Thoracic aorta (tissue), 2 donors: ENCODE results near the gene FCRL5. TPM values are rescaled to one million over a fixed set of nuclear protein-coding genes. Genes with fewer than 3 reads are reported as not detected.

Experiments used
- ATAC-seq: fragments of 150-250 bp; one replicate; pipeline ENCODE4 v1.8.0; 2017; ENCODE audit warnings: low read depth; ENCODE audit not compliant: insufficient number of reproducible peaks, low FRiP score
- DNase-seq: peaks from one replicate; pipeline ENCODE4 v3.0.0-alpha.2; 2020; ENCODE audit warnings: low spot score
- H3K27ac ChIP-seq, 2 donors: fragments of 200-600 bp; sonication (generic); 1 replicate in 1 of 2; 2 replicates in 1 of 2; pipeline ENCODE4 v1.5.1; 2016; ENCODE audit warnings: mild to moderate bottlenecking in 2 of 2, moderate library complexity in 2 of 2
- H3K27me3 ChIP-seq: fragments of 200-600 bp; sonication (generic); replicated peaks from 2 replicates; pipeline ENCODE4 v1.6.0; 2016; ENCODE audit warnings: mild to moderate bottlenecking; ENCODE audit not compliant: insufficient read depth
- H3K36me3 ChIP-seq: fragments of 200-600 bp; sonication (generic); one replicate; pipeline ENCODE4 v1.5.1; 2016
- H3K4me1 ChIP-seq, 2 donors: fragments of 200-600 bp; sonication (generic); 1 replicate in 1 of 2; 2 replicates in 1 of 2; pipeline versions ENCODE4 v1.5.1 to v1.6.0; 2016; ENCODE audit warnings: low read depth in 2 of 2, mild to moderate bottlenecking in 1 of 2; ENCODE audit not compliant: control insufficient read depth in 1 of 2
- H3K4me3 ChIP-seq: fragments of 200-600 bp; sonication (generic); 2 replicates; pipeline ENCODE4 v1.5.1; 2016; ENCODE audit warnings: mild to moderate bottlenecking
- H3K9me3 ChIP-seq: fragments of 200-600 bp; sonication (generic); 2 replicates; pipeline ENCODE4 v1.5.1; 2016
- CTCF ChIP-seq: fragments of 200-600 bp; sonication (generic); IDR thresholded peaks from one replicate; pipeline ENCODE4 v1.5.1; 2019; ENCODE audit warnings: antibody characterized with exemption
- total RNA-seq, 2 donors: library from RNA; depleted of rRNA; stranded (reverse); fragments of >200 nt; gene quantifications; one replicate each; pipeline versions ENCODE4 v1.1.0 to v1.2.3, GENCODE V29; 2016

The FCRL5 gene
- total RNA-seq, 2 donors from 2014 or later, result 0.21 to 0.54 TPM

GRCh38 chr1:157497284-157497683 is 55.0 kb downstream of the FCRL5 start:
- H3K27ac ChIP-seq, result no peak overlapping the region
- DNase-seq (no peak), ATAC-seq (no peak)
- no peaks in the 10 kb centered on the region for H3K27me3 ChIP-seq
- no peaks in the 10 kb centered on the region for H3K4me1 ChIP-seq
- H3K36me3 ChIP-seq, result no peaks in the 10 kb centered on the region
- H3K4me3 ChIP-seq, result no peak overlapping the region
- H3K9me3 ChIP-seq, result no peaks in the 10 kb centered on the region
- TF ChIP-seq CTCF, result no peak

DNA sequence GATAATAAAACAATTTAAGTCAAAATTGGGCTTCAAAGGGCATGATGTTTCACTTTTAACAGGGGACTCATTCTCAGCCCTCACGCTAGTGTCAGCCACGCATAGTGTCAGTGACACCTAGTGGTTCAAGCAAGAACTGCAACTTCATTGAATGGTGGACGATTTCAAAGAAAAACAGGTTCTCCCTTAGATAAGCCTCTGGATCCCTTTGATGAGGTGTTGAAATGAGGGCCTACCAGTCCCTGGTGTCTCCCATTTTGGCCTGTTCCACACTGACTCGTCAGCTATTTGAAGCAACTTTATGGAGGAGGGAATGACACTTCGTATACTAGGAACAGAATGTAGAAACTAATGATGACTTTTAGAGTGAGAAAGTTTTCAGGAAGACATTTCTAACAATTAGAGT is 56.2 kb downstream of the FCRL5 start:
- ATAC-seq, result no peak
- no peak for DNase-seq
- TF ChIP-seq CTCF, result peak; percentile 73
- H3K4me3 ChIP-seq, result no peak overlapping the region
- no peaks in the 10 kb centered on the region for H3K4me1 ChIP-seq
- no peaks in the 10 kb centered on the region for H3K9me3 ChIP-seq
- no peaks in the 10 kb centered on the region for H3K27me3 ChIP-seq
- no peaks in the 10 kb centered on the region for H3K36me3 ChIP-seq
- no peak overlapping the region for H3K27ac ChIP-seq

DNA sequence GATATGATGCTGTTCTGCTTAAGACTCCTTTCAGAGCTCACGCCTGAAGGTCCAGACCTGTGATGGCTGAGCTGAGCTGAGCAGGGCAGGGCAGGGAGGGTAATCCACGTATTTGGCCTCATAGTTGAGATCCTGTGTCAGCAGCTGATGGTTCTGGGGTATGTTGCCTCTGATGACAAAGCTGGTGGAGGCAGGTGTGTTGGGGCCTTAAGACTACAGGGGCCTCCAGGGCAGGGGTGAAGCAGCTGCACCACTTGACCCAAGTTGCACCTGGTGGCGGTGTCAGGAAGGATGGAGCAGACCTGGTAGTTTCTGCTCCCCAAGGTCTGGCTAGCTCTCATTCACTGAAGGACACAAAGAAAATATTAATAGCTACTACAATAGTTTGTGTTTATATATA is 57.0 kb downstream of the FCRL5 start:
- H3K27me3 ChIP-seq, result no peaks in the 10 kb centered on the region
- no peak overlapping the region for H3K27ac ChIP-seq
- no peak overlapping the region for H3K4me3 ChIP-seq
- H3K9me3 ChIP-seq, result no peaks in the 10 kb centered on the region
- no peak for ATAC-seq
- no peaks in the 10 kb centered on the region for H3K4me1 ChIP-seq
- TF ChIP-seq CTCF, result no peak
- DNase-seq, result no peak
- no peaks in the 10 kb centered on the region for H3K36me3 ChIP-seq

- Histone ChIP-seq H3K4me3 (no peak overlapping the region), H3K36me3 (no peaks in the 10 kb centered on the region), H3K9me3 (no peaks in the 10 kb centered on the region), H3K4me1 (no peaks in the 10 kb centered on the region), H3K27me3 (no peaks in the 10 kb centered on the region), H3K27ac (no peak overlapping the region)
- DNase-seq (no peak), ATAC-seq (no peak)
- TF ChIP-seq CTCF, result no peak
These were observed 58.2 kb downstream of the FCRL5 start for GRCh38 chr1:157494093-157494492.

GRCh38 chr1:157490467-157491165 is 61.7 kb downstream of the FCRL5 start:
- Histone ChIP-seq H3K4me1 (no peaks in the 10 kb centered on the region), H3K4me3 (no peak overlapping the region), H3K9me3 (no peaks in the 10 kb centered on the region), H3K27ac (no peak overlapping the region), H3K27me3 (no peaks in the 10 kb centered on the region), H3K36me3 (no peaks in the 10 kb centered on the region)
- ATAC-seq, result no peak
- no peak for DNase-seq
- peak; percentile 15 for TF ChIP-seq CTCF
